HG02763 (cell line): ENCODE results near the gene CCDC24.

Source experiments
- ATAC-seq: cut with Tn5 transposase; IDR thresholded peaks from one replicate; pipeline ENCODE4 v1.9.1; 2021; ENCODE audit warnings: mild to moderate bottlenecking, moderate library complexity; ENCODE audit not compliant: unreplicated experiment

The CCDC24 gene

GRCh38 chr1:43980255-43981134 is 10.9 kb upstream of the CCDC24 start:
- ATAC-seq = no peak

- ATAC-seq = no peak
Measured at GRCh38 chr1:43981135-43981491, 10.3 kb upstream of the CCDC24 start.

GRCh38 chr1:43981636-43982035 is 9.8 kb upstream of the CCDC24 start:
- no peak for ATAC-seq

GRCh38 chr1:43982241-43982640 is 9.2 kb upstream of the CCDC24 start:
- ATAC-seq = no peak

GRCh38 chr1:43982808-43983207 is 8.6 kb upstream of the CCDC24 start:
- ATAC-seq = no peak

GRCh38 chr1:43983253-43983899 is 8.0 kb upstream of the CCDC24 start:
- no peak for ATAC-seq

GRCh38 chr1:43984855-43985254 is 6.5 kb upstream of the CCDC24 start:
- ATAC-seq = no peak

GRCh38 chr1:43985984-43986595 is 5.3 kb upstream of the CCDC24 start:
- no peak for ATAC-seq

- no peak for ATAC-seq
Measured at GRCh38 chr1:43986712-43987111, 4.7 kb upstream of the CCDC24 start.

- ATAC-seq = no peak
Measured at GRCh38 chr1:43987159-43987902, 4.1 kb upstream of the CCDC24 start.

GRCh38 chr1:43990271-43991199 is 864 bp upstream of the CCDC24 start:
- no peak for ATAC-seq

GRCh38 chr1:43991200-43991475 is 261 bp upstream of the CCDC24 start:
- no peak for ATAC-seq

- ATAC-seq = no peak
Measured at GRCh38 chr1:43992232-43992995, 1.0 kb downstream of the CCDC24 start.

- ATAC-seq = no peak
Measured at GRCh38 chr1:43993206-43993914, 2.0 kb downstream of the CCDC24 start.

GRCh38 chr1:43994071-43994470 is 2.7 kb downstream of the CCDC24 start:
- ATAC-seq = no peak

GRCh38 chr1:43994794-43995790 is 3.7 kb downstream of the CCDC24 start:
- no peak for ATAC-seq

GRCh38 chr1:43995984-43996732 is 4.8 kb downstream of the CCDC24 start:
- no peak for ATAC-seq
